ENCODE results near the gene SPAG17. TPM values are rescaled to one million over a fixed set of nuclear protein-coding genes. Genes with fewer than 3 reads are reported as not detected.

SPAG17 gene
- polyA plus RNA-seq, 1 donor (not counting 4 experiments of a cell fraction or from before 2014, with no cell fraction given): 0.52 TPM

DNA sequence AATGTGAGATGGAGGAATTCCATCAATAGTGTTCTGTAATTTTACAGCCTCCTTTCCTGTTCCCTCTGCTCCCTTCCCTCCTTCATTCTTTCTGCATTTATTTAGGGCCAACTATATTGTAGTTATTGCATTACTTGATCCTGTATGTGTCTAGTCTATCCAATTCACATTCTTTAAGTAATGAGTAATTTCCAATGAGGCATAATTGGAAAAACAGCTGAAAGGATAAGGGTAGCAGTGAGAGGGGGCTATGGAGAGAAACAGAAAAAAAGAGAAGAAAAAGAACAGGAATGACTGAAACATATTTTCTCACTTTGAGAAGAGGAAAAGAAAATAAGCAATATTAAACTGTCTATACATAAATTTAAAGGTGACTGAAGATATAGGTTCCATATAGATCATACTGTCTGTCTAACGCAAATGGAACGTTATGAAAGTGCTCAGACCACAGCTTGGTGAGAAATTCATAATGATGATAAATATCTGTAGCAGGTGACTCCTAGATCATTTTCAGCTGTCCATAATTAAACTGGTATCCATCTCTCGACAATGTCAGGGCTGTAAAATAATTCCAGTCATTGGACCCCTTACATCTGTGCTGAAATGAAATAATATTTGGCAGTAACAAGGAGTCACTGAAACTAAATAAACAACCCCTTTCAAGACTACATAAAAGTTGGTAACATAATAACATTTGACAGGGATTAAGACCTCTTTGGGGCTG, 61.8 kb downstream of the SPAG17 start:
- no peaks in the 10 kb centered on the region for H3K9me1 ChIP-seq (ENCODE audit: control insufficient read depth, extremely low read depth, insufficient read depth, low read length)
- no peaks in the 10 kb centered on the region for H3K36me3 ChIP-seq (ENCODE audit: control insufficient read depth in 2 of 2, extremely low read depth in 1 of 2, insufficient read depth in 2 of 2, low read length in 2 of 2)
- no peaks in the 10 kb centered on the region for H3K27me3 ChIP-seq (ENCODE audit: control insufficient read depth, extremely low read depth, insufficient read depth, low read length)
- dilution Hi-C loops (cut with MboI; ENCODE audit: extremely low pct_ligation_motif_present, low sequenced_read_pairs): no loop called here
- no peak for FAIRE-seq
- no peaks in the 10 kb centered on the region for H4K20me1 ChIP-seq (ENCODE audit: control insufficient read depth, extremely low read depth, insufficient read depth, low read length)
- no peak overlapping the region for H3K4me2 ChIP-seq (ENCODE audit: control insufficient read depth, extremely low read depth, insufficient read depth, low read depth, low read length)
- H3K4me3 ChIP-seq (ENCODE audit: control insufficient read depth in 2 of 3, extremely low read depth in 1 of 3, insufficient read depth in 2 of 3, low read depth in 1 of 3, low read length in 3 of 3): no peak overlapping the region
- H3K4me1 ChIP-seq (ENCODE audit: control insufficient read depth, extremely low read depth, insufficient read depth, low read length): peaks cover 15% of the 10 kb centered on the region
- no peak overlapping the region for H2AFZ ChIP-seq (ENCODE audit: control insufficient read depth, low read length)
- H3K9ac ChIP-seq (ENCODE audit: control insufficient read depth, extremely low read depth, insufficient read depth, low read length): no peak overlapping the region
- no peak for DNase-seq (ENCODE audit: low read depth, low spot score)
- H3K27ac ChIP-seq (ENCODE audit: control insufficient read depth, insufficient read depth, low read length): no peak overlapping the region
- no peaks in the 10 kb centered on the region for H3K9me3 ChIP-seq (ENCODE audit: control insufficient read depth, low read depth, low read length)
- no peaks in the 10 kb centered on the region for H3K79me2 ChIP-seq (ENCODE audit: control insufficient read depth, insufficient read depth, low read length)
- TF ChIP-seq, protein P1, sequence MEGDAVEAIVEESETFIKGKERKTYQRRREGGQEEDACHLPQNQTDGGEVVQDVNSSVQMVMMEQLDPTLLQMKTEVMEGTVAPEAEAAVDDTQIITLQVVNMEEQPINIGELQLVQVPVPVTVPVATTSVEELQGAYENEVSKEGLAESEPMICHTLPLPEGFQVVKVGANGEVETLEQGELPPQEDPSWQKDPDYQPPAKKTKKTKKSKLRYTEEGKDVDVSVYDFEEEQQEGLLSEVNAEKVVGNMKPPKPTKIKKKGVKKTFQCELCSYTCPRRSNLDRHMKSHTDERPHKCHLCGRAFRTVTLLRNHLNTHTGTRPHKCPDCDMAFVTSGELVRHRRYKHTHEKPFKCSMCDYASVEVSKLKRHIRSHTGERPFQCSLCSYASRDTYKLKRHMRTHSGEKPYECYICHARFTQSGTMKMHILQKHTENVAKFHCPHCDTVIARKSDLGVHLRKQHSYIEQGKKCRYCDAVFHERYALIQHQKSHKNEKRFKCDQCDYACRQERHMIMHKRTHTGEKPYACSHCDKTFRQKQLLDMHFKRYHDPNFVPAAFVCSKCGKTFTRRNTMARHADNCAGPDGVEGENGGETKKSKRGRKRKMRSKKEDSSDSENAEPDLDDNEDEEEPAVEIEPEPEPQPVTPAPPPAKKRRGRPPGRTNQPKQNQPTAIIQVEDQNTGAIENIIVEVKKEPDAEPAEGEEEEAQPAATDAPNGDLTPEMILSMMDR (optimal IDR thresholded peaks at IDR 0.05 in 1 of 3, IDR thresholded peaks at IDR 0.05 in 1 of 3, conservative IDR thresholded peaks at IDR 0.05 in 1 of 3; ENCODE audit: extremely low read depth in 1 of 3, insufficient read depth in 2 of 3, low read length in 3 of 3): no peak
- no peak for TF ChIP-seq EZH2 (IDR thresholded peaks at IDR 0.05; ENCODE audit: low read length)

- no peaks in the 10 kb centered on the region for H3K36me3 ChIP-seq (ENCODE audit: control insufficient read depth in 2 of 2, extremely low read depth in 1 of 2, insufficient read depth in 2 of 2, low read length in 2 of 2)
- peak overlapping the region; percentile 49 for H3K4me2 ChIP-seq (ENCODE audit: control insufficient read depth, extremely low read depth, insufficient read depth, low read depth, low read length)
- peaks cover 15% of the 10 kb centered on the region for H3K4me1 ChIP-seq (ENCODE audit: control insufficient read depth, extremely low read depth, insufficient read depth, low read length)
- H2AFZ ChIP-seq (ENCODE audit: control insufficient read depth, low read length): no peak overlapping the region
- dilution Hi-C loops (cut with MboI; ENCODE audit: extremely low pct_ligation_motif_present, low sequenced_read_pairs): no loop called here
- no peak overlapping the region for H3K9ac ChIP-seq (ENCODE audit: control insufficient read depth, extremely low read depth, insufficient read depth, low read length)
- DNase-seq (ENCODE audit: low read depth, low spot score) (peak; percentile 66), FAIRE-seq (peak; percentile 99)
- no peaks in the 10 kb centered on the region for H4K20me1 ChIP-seq (ENCODE audit: control insufficient read depth, extremely low read depth, insufficient read depth, low read length)
- no peak overlapping the region for H3K27ac ChIP-seq (ENCODE audit: control insufficient read depth, insufficient read depth, low read length)
- H3K4me3 ChIP-seq (ENCODE audit: control insufficient read depth in 2 of 3, extremely low read depth in 1 of 3, insufficient read depth in 2 of 3, low read depth in 1 of 3, low read length in 3 of 3): no peak overlapping the region
- no peaks in the 10 kb centered on the region for H3K27me3 ChIP-seq (ENCODE audit: control insufficient read depth, extremely low read depth, insufficient read depth, low read length)
- TF ChIP-seq, protein P1 (optimal IDR thresholded peaks at IDR 0.05 in 1 of 3, IDR thresholded peaks at IDR 0.05 in 1 of 3, conservative IDR thresholded peaks at IDR 0.05 in 1 of 3; ENCODE audit: extremely low read depth in 1 of 3, insufficient read depth in 2 of 3, low read length in 3 of 3): no peak
- TF ChIP-seq EZH2 (IDR thresholded peaks at IDR 0.05; ENCODE audit: low read length): no peak
- no peaks in the 10 kb centered on the region for H3K9me1 ChIP-seq (ENCODE audit: control insufficient read depth, extremely low read depth, insufficient read depth, low read length)
- H3K9me3 ChIP-seq (ENCODE audit: control insufficient read depth, low read depth, low read length): no peaks in the 10 kb centered on the region
- H3K79me2 ChIP-seq (ENCODE audit: control insufficient read depth, insufficient read depth, low read length): no peaks in the 10 kb centered on the region
Observed at GRCh38 chr1:118122234-118123004, 62.6 kb downstream of the SPAG17 start.
